Fibroblast of lung (primary cell): ENCODE data around the gene EFNA2. TPM values are rescaled to one million over a fixed set of nuclear protein-coding genes. Genes with fewer than 3 reads are reported as not detected.
A peak's percentile ranks its signal among the peaks of the same experiment; 100 is the strongest.

Experiments
- DNase-seq, 2 donors: peaks; one replicate each; pipeline versions ENCODE4 v3.0.0 to v3.0.0-alpha.2; 2010; ENCODE audit warnings: low read depth in 2 of 2
- H2AFZ ChIP-seq: 2 replicates; pipeline ENCODE4 v1.5.1; 2012; ENCODE audit warnings: low read length, control low read depth, inconsistent platforms
- H3K27ac ChIP-seq: 2 replicates; pipeline ENCODE4 v1.5.1; 2011; ENCODE audit warnings: low read length, control low read depth; ENCODE audit not compliant: insufficient read depth
- H3K27me3 ChIP-seq: 2 replicates; pipeline ENCODE4 v1.5.1; 2011; ENCODE audit warnings: mild to moderate bottlenecking, low read length; ENCODE audit not compliant: control insufficient read depth, insufficient read depth
- H3K36me3 ChIP-seq: 2 replicates; pipeline ENCODE4 v1.5.1; 2011; ENCODE audit warnings: low read length; ENCODE audit not compliant: control insufficient read depth, insufficient read depth
- H3K4me1 ChIP-seq: 2 replicates; pipeline ENCODE4 v1.5.1; 2011; ENCODE audit warnings: low read length; ENCODE audit not compliant: control insufficient read depth, insufficient read depth; ENCODE audit errors: extremely low read depth
- H3K4me2 ChIP-seq: 2 replicates; pipeline ENCODE4 v1.5.1; 2011; ENCODE audit warnings: low read length, control low read depth; ENCODE audit not compliant: insufficient read depth; ENCODE audit errors: extremely low read depth
- H3K4me3 ChIP-seq, 4 experiments: fragments of 200-600 bp in 1 of 4; sonication (generic) in 1 of 4; replicated peaks in 1 of 4; 2 replicates each; pipeline ENCODE4 v1.5.1; 2011 to 2016; ENCODE audit warnings: low read length in 4 of 4, low read depth in 3 of 4, mild to moderate bottlenecking in 3 of 4, control low read depth in 2 of 4, inconsistent platforms in 1 of 4, mixed read lengths in 1 of 4; ENCODE audit not compliant: insufficient read depth in 1 of 4; ENCODE audit errors: control extremely low read depth in 1 of 4
- H3K79me2 ChIP-seq: 2 replicates; pipeline ENCODE4 v1.5.1; 2012; ENCODE audit warnings: mild to moderate bottlenecking, low read length, inconsistent platforms; ENCODE audit not compliant: control insufficient read depth, insufficient read depth
- H3K9ac ChIP-seq: 2 replicates; pipeline ENCODE4 v1.5.1; 2011; ENCODE audit warnings: mild to moderate bottlenecking, low read length, control low read depth; ENCODE audit not compliant: insufficient read depth
- H3K9me3 ChIP-seq: 2 replicates; pipeline ENCODE4 v1.5.1; 2012; ENCODE audit warnings: low read depth, low read length; ENCODE audit not compliant: control insufficient read depth, insufficient read depth
- H4K20me1 ChIP-seq: 2 replicates; pipeline ENCODE4 v1.5.1; 2011; ENCODE audit warnings: low read length; ENCODE audit not compliant: control insufficient read depth, insufficient read depth; ENCODE audit errors: extremely low read depth
- EZH2 ChIP-seq: IDR thresholded peaks from 2 replicates; pipeline ENCODE4 v1.5.1; 2012; ENCODE audit warnings: low read length, control low read depth, mild to moderate bottlenecking; ENCODE audit errors: missing control alignments
- polyA plus RNA-seq, 2 donors: library from polyadenylated mRNA; depleted of rRNA in 1 of 2; stranded (reverse) in 1 of 2; unstranded in 1 of 2; fragments of >200 nt; gene quantifications; 2 replicates each; pipeline ENCODE4 v1.2.1, GENCODE V29; 2011 to 2012; ENCODE audit warnings: missing spikeins in 1 of 2
- total RNA-seq: library from RNA; depleted of rRNA; stranded (reverse); fragments of >200 nt; gene quantifications from 2 replicates; pipeline ENCODE4 v1.2.1, GENCODE V29; 2014
- TF ChIP-seq, protein P1 (sequence below), 2 donors: IDR thresholded peaks in 1 of 2; conservative IDR thresholded peaks in 1 of 2; 1 replicate in 1 of 2; 2 replicates in 1 of 2; pipeline ENCODE4 v1.5.1; 2011 to 2012; ENCODE audit warnings: low read length in 2 of 2, control low read depth in 1 of 2, inconsistent platforms in 1 of 2, low read depth in 1 of 2, mild to moderate bottlenecking in 1 of 2

The EFNA2 gene
- total and polyA plus RNA-seq, 2 donors (not counting 1 experiment from before 2014, with no cell fraction given) = 0.17 TPM; not detected in 1

DNA sequence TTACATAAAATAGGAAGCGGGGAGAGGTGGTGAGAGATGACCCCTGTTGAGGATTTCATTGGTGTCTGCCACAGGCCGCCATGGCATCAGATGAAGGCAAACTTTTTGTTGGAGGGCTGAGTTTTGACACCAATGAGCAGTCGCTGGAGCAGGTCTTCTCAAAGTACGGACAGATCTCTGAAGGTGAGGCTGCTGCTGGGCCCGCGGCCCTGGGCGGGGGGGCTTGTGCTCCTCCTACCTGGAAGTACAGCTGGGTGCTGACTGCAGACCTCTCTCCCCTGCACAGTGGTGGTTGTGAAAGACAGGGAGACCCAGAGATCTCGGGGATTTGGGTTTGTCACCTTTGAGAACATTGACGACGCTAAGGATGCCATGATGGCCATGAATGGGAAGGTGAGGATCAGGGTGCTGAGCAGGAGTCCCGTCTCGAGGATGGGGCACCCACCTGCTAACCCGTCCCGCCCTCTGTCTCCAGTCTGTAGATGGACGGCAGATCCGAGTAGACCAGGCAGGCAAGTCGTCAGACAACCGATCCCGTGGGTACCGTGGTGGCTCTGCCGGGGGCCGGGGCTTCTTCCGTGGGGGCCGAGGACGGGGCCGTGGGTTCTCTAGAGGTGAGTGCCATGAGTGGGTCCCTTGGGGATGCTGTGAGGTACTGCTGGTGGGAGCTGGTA is 14.7 kb upstream of the EFNA2 start:
- Histone ChIP-seq H3K27ac (peak overlapping the region; percentile 98), H4K20me1 (no peaks in the 10 kb centered on the region), H3K9ac (peak overlapping the region; percentile 27), H3K4me3 (peak overlapping the region; percentile 69 to 89 (median 81)), H3K9me3 (no peaks in the 10 kb centered on the region), H2AFZ (no peak overlapping the region), H3K4me2 (peak overlapping the region; percentile 99), H3K4me1 (peaks cover 43% of the 10 kb centered on the region), H3K27me3 (no peaks in the 10 kb centered on the region), H3K36me3 (peaks cover 35% of the 10 kb centered on the region), H3K79me2 (peaks cover 53% of the 10 kb centered on the region)
- no peak for DNase-seq
- TF ChIP-seq EZH2 = no peak
- TF ChIP-seq, protein P1, sequence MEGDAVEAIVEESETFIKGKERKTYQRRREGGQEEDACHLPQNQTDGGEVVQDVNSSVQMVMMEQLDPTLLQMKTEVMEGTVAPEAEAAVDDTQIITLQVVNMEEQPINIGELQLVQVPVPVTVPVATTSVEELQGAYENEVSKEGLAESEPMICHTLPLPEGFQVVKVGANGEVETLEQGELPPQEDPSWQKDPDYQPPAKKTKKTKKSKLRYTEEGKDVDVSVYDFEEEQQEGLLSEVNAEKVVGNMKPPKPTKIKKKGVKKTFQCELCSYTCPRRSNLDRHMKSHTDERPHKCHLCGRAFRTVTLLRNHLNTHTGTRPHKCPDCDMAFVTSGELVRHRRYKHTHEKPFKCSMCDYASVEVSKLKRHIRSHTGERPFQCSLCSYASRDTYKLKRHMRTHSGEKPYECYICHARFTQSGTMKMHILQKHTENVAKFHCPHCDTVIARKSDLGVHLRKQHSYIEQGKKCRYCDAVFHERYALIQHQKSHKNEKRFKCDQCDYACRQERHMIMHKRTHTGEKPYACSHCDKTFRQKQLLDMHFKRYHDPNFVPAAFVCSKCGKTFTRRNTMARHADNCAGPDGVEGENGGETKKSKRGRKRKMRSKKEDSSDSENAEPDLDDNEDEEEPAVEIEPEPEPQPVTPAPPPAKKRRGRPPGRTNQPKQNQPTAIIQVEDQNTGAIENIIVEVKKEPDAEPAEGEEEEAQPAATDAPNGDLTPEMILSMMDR (conservative IDR thresholded peaks at IDR 0.05 in 1 of 2, IDR thresholded peaks at IDR 0.05 in 1 of 2; ENCODE audit: low read depth in 1 of 2, low read length in 2 of 2) = no peak

DNA sequence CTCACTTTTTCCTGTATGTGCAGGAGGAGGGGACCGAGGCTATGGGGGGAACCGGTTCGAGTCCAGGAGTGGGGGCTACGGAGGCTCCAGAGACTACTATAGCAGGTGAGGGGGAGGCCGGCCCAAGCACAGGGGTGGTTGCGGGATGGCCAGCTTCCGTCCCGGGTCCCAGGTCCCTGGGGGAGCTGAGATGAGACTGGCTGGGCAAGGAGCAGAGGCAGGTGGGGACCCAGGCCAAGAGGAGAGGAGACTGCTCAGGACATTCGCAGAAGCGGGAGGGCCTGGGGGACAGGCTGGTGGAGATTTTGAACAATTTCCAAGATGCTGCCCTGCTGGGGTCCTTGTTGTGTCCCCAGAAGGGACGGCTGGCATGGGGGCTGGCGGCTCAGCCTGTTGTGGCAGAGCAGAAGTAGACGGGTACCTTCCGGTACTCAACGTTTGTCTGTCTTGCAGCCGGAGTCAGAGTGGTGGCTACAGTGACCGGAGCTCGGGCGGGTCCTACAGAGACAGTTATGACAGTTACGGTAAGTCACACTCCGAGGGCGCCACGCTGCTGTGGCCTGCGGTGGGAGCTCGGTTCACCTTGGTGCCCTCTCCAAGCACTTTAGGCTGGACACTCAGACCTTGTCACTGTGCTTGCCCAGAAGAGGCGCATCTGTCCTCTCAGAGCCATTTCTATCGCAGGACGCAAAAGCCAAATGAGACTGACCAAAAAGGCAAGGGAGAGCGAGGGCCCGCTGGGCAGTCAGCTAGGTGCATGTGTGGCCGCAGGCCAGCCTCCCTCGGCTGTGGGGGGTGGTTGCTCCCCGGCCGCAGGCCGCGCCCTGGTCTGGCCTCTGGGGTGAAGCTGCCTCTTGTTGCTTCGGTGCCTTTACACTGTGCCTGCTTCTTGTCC is 13.9 kb upstream of the EFNA2 start:
- peaks cover 36% of the 10 kb centered on the region for H3K36me3 ChIP-seq
- H3K4me3 ChIP-seq = peak overlapping the region; percentile 0 to 89 (median 78)
- H3K27ac ChIP-seq = peak overlapping the region; percentile 34
- no peak for DNase-seq
- TF ChIP-seq EZH2 = no peak
- TF ChIP-seq, protein P1 (conservative IDR thresholded peaks at IDR 0.05 in 1 of 2, IDR thresholded peaks at IDR 0.05 in 1 of 2; ENCODE audit: low read depth in 1 of 2, low read length in 2 of 2) = no peak
- no peaks in the 10 kb centered on the region for H4K20me1 ChIP-seq
- peaks cover 59% of the 10 kb centered on the region for H3K79me2 ChIP-seq
- no peaks in the 10 kb centered on the region for H3K27me3 ChIP-seq
- H2AFZ ChIP-seq = no peak overlapping the region
- H3K9ac ChIP-seq = no peak overlapping the region
- H3K4me1 ChIP-seq = peaks cover 46% of the 10 kb centered on the region
- peak overlapping the region; percentile 70 for H3K4me2 ChIP-seq
- H3K9me3 ChIP-seq = no peaks in the 10 kb centered on the region
